GM13977 (cell line): ENCODE results near the gene PRDM16.

ENCODE experiments used
- DNase-seq: peaks from one replicate; pipeline ENCODE4 v3.0.0; 2012; ENCODE audit warnings: low spot score
- CTCF ChIP-seq: IDR thresholded peaks from 2 replicates; pipeline ENCODE4 v1.5.1; 2012; ENCODE audit warnings: mild to moderate bottlenecking, control low read depth; ENCODE audit not compliant: insufficient read depth; ENCODE audit errors: extremely low read depth, missing control alignments
- in situ Hi-C: fragments of 300-500 bp; cut with MboI; formaldehyde crosslinking; loops from one replicate; pipeline ENCODE4 v1.12.0; 2022; ENCODE audit warnings: low sequenced_read_pairs, low pct_unique_long_range_greater_than_20kb, mixed read lengths, inconsistent platforms; ENCODE audit not compliant: unreplicated experiment

The PRDM16 gene

GRCh38 chr1:3185896-3186525, 117.0 kb downstream of the PRDM16 start:
- in situ Hi-C loops = no loop called here
- no peak for DNase-seq

GRCh38 chr1:3186526-3186921, 117.5 kb downstream of the PRDM16 start:
- no peak for TF ChIP-seq CTCF
- DNase-seq = no peak
- in situ Hi-C loops = no loop called here

More at GRCh38 chr1:3185896-3186525, 117.0 kb downstream of the PRDM16 start:
- TF ChIP-seq CTCF = no peak

DNA sequence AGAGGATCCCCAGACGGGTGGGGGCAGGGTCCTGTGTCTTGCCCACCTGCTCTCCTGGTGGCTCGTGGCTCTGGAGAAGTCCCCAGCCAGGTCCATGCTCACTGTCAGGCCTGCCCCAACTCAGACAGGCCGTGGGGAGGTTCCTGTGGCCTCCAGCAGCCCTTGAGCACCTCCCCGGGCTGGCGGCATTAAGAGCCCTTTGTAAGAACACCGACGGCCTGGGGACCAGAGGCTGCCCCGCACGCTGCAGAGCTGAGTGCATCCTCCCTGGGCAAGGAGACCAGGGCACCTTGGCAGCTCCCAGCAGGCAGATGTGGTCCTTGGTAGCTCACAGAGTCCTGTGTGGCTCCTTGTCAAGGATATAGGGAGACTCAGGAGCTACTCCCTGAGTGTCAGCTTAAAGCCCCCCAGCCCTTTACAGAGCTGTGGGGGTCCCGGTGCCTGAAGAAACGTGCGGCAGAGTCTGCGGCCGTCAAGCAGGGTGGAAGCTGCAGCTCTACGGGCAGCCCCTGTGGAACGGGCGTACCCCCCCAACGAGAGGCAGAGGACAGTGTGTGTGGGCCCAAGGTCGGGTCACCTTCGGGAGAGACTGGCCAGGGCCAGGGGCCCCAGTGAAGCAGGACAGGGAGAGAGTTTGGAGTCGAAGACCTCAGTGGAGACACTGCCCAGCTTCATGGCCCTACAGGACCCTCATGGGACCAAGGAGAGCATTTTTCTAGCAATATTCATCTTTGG, 118.6 kb downstream of the PRDM16 start:
- no peak for DNase-seq
- TF ChIP-seq CTCF = no peak
- in situ Hi-C loops = no loop called here

DNA sequence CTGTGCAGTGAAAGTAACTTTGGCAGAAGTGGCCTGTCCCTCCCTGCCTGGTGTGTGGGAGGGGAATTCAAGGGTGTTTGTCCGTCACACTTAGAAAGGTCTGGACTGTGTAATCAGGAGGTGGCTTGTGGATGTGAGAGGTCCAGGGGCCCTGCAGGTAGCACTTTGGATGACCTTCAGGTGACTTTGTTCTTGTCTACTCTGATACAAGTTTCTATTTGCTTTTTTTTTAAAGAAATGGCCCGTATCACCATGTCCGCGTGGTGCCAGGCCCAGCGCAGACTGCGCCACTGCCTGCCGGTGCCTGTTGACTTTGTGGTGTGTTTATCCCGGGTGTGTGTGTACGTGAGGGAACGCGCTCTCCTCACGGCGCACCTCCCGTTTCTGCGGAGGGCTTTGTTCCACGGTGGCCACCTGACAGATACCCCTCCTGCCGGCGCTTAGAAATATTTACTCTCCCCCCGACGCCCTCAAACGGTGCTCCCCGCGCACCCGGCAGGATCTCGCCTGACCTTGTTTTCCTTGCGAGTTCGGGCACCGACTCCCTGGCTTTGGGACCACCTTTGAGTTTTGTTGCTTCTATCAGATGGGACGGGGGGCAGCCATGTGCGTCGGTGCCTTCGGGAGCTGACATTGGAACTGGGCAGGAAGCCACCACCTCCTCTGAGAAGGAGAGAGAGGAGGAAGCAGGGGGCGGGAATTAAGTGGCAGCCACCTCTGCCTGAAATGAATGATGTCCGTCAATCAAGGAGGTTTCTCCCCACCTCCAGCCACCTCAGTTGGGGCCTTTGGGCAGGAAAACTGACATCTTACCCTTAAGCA, 119.4 kb downstream of the PRDM16 start:
- no peak for TF ChIP-seq CTCF
- DNase-seq = no peak
- in situ Hi-C loops = no loop called here

GRCh38 chr1:3190256-3191041, 121.4 kb downstream of the PRDM16 start:
- DNase-seq = no peak
- in situ Hi-C loops = no loop called here
- TF ChIP-seq CTCF = no peak

DNA sequence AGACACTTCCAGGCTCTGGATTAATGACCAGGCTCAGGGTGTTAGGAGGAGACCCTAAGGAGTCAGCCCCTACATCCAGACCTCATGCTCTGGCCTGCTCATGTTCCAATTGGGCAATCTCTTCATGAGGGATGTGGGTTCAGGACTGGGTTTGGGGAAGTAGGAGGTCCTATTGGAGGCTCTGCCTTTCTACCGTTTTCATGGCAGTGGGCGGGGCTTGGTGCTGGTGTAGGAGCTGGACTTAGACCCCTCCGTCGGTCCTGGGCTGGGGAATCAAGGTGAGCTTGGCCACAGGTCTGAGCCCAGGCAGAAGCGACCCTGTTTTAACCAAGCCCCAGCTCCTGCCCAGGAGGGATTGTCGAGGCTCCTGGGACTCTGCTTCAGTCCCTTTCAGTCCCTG, 123.4 kb downstream of the PRDM16 start:
- in situ Hi-C loops = no loop called here
- no peak for DNase-seq
- TF ChIP-seq CTCF = no peak
